Epithelial cell of proximal tubule (primary cell): Measurements from ENCODE around the gene PBX1. TPM values are rescaled to one million over a fixed set of nuclear protein-coding genes. Genes with fewer than 3 reads are reported as not detected.
A peak's percentile ranks its signal among the peaks of the same experiment; 100 is the strongest.

Experiments used
- DNase-seq: peaks from one replicate; pipeline ENCODE4 v3.0.0-alpha.2; 2011; ENCODE audit warnings: low read depth
- H3K4me3 ChIP-seq: 2 replicates; pipeline ENCODE4 v1.5.1; 2011; ENCODE audit warnings: low read depth, mild to moderate bottlenecking, low read length
- CTCF ChIP-seq: conservative IDR thresholded peaks from 2 replicates; pipeline ENCODE4 v1.5.1; 2012; ENCODE audit warnings: low read depth, mild to moderate bottlenecking, low read length
- total RNA-seq: library from RNA; depleted of rRNA; stranded (reverse); fragments of >200 nt; gene quantifications from 2 replicates; pipeline ENCODE4 v1.2.3, GENCODE V29; 2015

PBX1 gene
- total RNA-seq, 1 donor from 2014 or later: 3.0 TPM

GRCh38 chr1:164771619-164772361 lies 212.8 kb downstream of the PBX1 start:
- H3K4me3 ChIP-seq: no peak overlapping the region
- DNase-seq: no peak
- no peak for TF ChIP-seq CTCF

GRCh38 chr1:164772635-164773034 lies 213.7 kb downstream of the PBX1 start:
- no peak overlapping the region for H3K4me3 ChIP-seq
- TF ChIP-seq CTCF: no peak
- peak; percentile 80 for DNase-seq

- no peak for TF ChIP-seq CTCF
- no peak for DNase-seq
- H3K4me3 ChIP-seq: no peak overlapping the region
These were observed 214.1 kb downstream of the PBX1 start for GRCh38 chr1:164773102-164773501.

- TF ChIP-seq CTCF: peak; percentile 28
- no peak for DNase-seq
- H3K4me3 ChIP-seq: no peak overlapping the region
These were observed 215.4 kb downstream of the PBX1 start for GRCh38 chr1:164774413-164774812.

GRCh38 chr1:164774819-164775654 lies 216.1 kb downstream of the PBX1 start:
- no peak for TF ChIP-seq CTCF
- no peak for DNase-seq
- H3K4me3 ChIP-seq: no peak overlapping the region

- TF ChIP-seq CTCF: no peak
- no peak for DNase-seq
- H3K4me3 ChIP-seq: no peak overlapping the region
These were observed 218.5 kb downstream of the PBX1 start for GRCh38 chr1:164777518-164777917.
